WTC11 (cell line): ENCODE results near the gene C1QTNF4. TPM values are rescaled to one million over a fixed set of nuclear protein-coding genes. Genes with fewer than 3 reads are reported as not detected.

Experiments
- ARID4B ChIP-seq: sonication (generic); formaldehyde crosslinking; IDR thresholded peaks from 2 replicates; pipeline ENCODE4 v1.8.0; 2023; ENCODE audit warnings: missing genetic modification reagents, mild to moderate bottlenecking, borderline replicate concordance
- ATF3 ChIP-seq: sonication (generic); formaldehyde crosslinking; conservative IDR thresholded peaks from 2 replicates; pipeline ENCODE4 v1.8.1; 2022; ENCODE audit warnings: mild to moderate bottlenecking, missing genetic modification reagents
- CBFB ChIP-seq: sonication (generic); formaldehyde crosslinking; IDR thresholded peaks from 2 replicates; pipeline ENCODE4 v1.8.1; 2022; ENCODE audit warnings: mild to moderate bottlenecking, low read depth, missing genetic modification reagents
- EMX1 ChIP-seq: fragments of 250-450 bp; sonication (Bioruptor Pico); IDR thresholded peaks from 2 replicates; pipeline ENCODE4 v1.8.0; 2021; ENCODE audit warnings: mild to moderate bottlenecking
- ETV6 ChIP-seq: sonication (generic); formaldehyde crosslinking; IDR thresholded peaks from 2 replicates; pipeline ENCODE4 v1.8.1; 2022; ENCODE audit warnings: mild to moderate bottlenecking, missing genetic modification reagents
- FOXK1 ChIP-seq: sonication (generic); formaldehyde crosslinking; IDR thresholded peaks from 2 replicates; pipeline ENCODE4 v1.8.0; 2022; ENCODE audit warnings: mild to moderate bottlenecking, moderate library complexity, missing genetic modification reagents
- FOXP1 ChIP-seq: sonication (generic); formaldehyde crosslinking; IDR thresholded peaks from 2 replicates; pipeline ENCODE4 v1.8.0; 2022; ENCODE audit warnings: missing genetic modification reagents, mild to moderate bottlenecking, moderate library complexity, borderline replicate concordance
- HMGA2 ChIP-seq: fragments of 250-450 bp; sonication (Bioruptor Pico); IDR thresholded peaks from 2 replicates; pipeline ENCODE4 v1.4.0; 2021; ENCODE audit warnings: mild to moderate bottlenecking, moderate library complexity
- JAZF1 ChIP-seq: fragments of 250-450 bp; sonication (Bioruptor Pico); IDR thresholded peaks from 2 replicates; pipeline ENCODE4 v1.9.0; 2021; ENCODE audit warnings: moderate library complexity, mild to moderate bottlenecking, inconsistent platforms
- MAX ChIP-seq: sonication (generic); formaldehyde crosslinking; IDR thresholded peaks from 2 replicates; pipeline ENCODE4 v1.8.0; 2022; ENCODE audit warnings: mild to moderate bottlenecking, missing genetic modification reagents
- MLX ChIP-seq: sonication (generic); formaldehyde crosslinking; IDR thresholded peaks from 2 replicates; pipeline ENCODE4 v1.8.1; 2023; ENCODE audit warnings: mild to moderate bottlenecking, missing genetic modification reagents, moderate library complexity
- MYBL2 ChIP-seq: sonication (generic); formaldehyde crosslinking; IDR thresholded peaks from 2 replicates; pipeline ENCODE4 v1.8.1; 2023; ENCODE audit warnings: mild to moderate bottlenecking, moderate library complexity, missing genetic modification reagents
- NFATC4 ChIP-seq: fragments of 250-450 bp; sonication (Bioruptor Pico); IDR thresholded peaks from 2 replicates; pipeline ENCODE4 v1.9.0; 2021; ENCODE audit warnings: mild to moderate bottlenecking
- NR2C2 ChIP-seq: sonication (generic); formaldehyde crosslinking; IDR thresholded peaks from 2 replicates; pipeline ENCODE4 v1.8.0; 2022; ENCODE audit warnings: mild to moderate bottlenecking, missing genetic modification reagents
- SOX15 ChIP-seq: fragments of 250-450 bp; sonication (Bioruptor Pico); IDR thresholded peaks from 2 replicates; pipeline ENCODE4 v1.9.0; 2021; ENCODE audit warnings: mild to moderate bottlenecking
- TCF7 ChIP-seq: sonication (generic); formaldehyde crosslinking; IDR thresholded peaks from 2 replicates; pipeline ENCODE4 v1.8.0; 2022; ENCODE audit warnings: mild to moderate bottlenecking, low read depth, missing genetic modification reagents, moderate library complexity
- TEAD1 ChIP-seq: sonication (generic); formaldehyde crosslinking; IDR thresholded peaks from 2 replicates; pipeline ENCODE4 v1.8.0; 2022; ENCODE audit warnings: mild to moderate bottlenecking, missing genetic modification reagents
- TEAD4 ChIP-seq: sonication (generic); formaldehyde crosslinking; IDR thresholded peaks from 2 replicates; pipeline ENCODE4 v1.8.0; 2022; ENCODE audit warnings: mild to moderate bottlenecking, missing genetic modification reagents
- TP53 ChIP-seq: sonication (generic); formaldehyde crosslinking; IDR thresholded peaks from 2 replicates; pipeline ENCODE4 v1.8.1; 2023; ENCODE audit warnings: mild to moderate bottlenecking, missing genetic modification reagents
- USF2 ChIP-seq: sonication (generic); formaldehyde crosslinking; IDR thresholded peaks from 2 replicates; pipeline ENCODE4 v1.8.1; 2023; ENCODE audit warnings: mild to moderate bottlenecking, missing genetic modification reagents, moderate library complexity
- ZNF232 ChIP-seq: sonication (generic); formaldehyde crosslinking; IDR thresholded peaks from 2 replicates; pipeline ENCODE4 v1.8.0; 2022; ENCODE audit warnings: mild to moderate bottlenecking, missing genetic modification reagents
- ZNF263 ChIP-seq: sonication (generic); formaldehyde crosslinking; IDR thresholded peaks from 2 replicates; pipeline ENCODE4 v1.8.1; 2022; ENCODE audit warnings: low read depth, mild to moderate bottlenecking, moderate library complexity, missing genetic modification reagents
- ZNF416 ChIP-seq: fragments of 250-450 bp; sonication (Bioruptor Pico); IDR thresholded peaks from 2 replicates; pipeline ENCODE4 v1.9.0; 2021; ENCODE audit warnings: mild to moderate bottlenecking, inconsistent platforms
- ZNF671 ChIP-seq: fragments of 250-450 bp; sonication (Bioruptor Pico); IDR thresholded peaks from 2 replicates; pipeline ENCODE4 v1.8.0; 2021; ENCODE audit warnings: mild to moderate bottlenecking
- ZSCAN18 ChIP-seq: fragments of 250-450 bp; sonication (Bioruptor Pico); IDR thresholded peaks from 2 replicates; pipeline ENCODE4 v2.1.2; 2022; ENCODE audit warnings: mild to moderate bottlenecking, moderate library complexity
- total RNA-seq: library from RNA; stranded (reverse); gene quantifications from 3 replicates; pipeline ENCODE4 v1.2.3, GENCODE V29; 2021
- TF ChIP-seq, protein P1 (sequence below): fragments of 250-450 bp; sonication (Bioruptor Pico); IDR thresholded peaks from 2 replicates; pipeline ENCODE4 v1.9.0; 2021; ENCODE audit warnings: moderate library complexity, mild to moderate bottlenecking, inconsistent platforms, borderline replicate concordance
- TF ChIP-seq, protein P2 (sequence below): sonication (generic); formaldehyde crosslinking; IDR thresholded peaks from 2 replicates; pipeline ENCODE4 v1.8.1; 2022; ENCODE audit warnings: low read depth, mild to moderate bottlenecking, moderate library complexity, missing genetic modification reagents, borderline replicate concordance
- TF ChIP-seq, protein P3 (sequence below): sonication (generic); formaldehyde crosslinking; IDR thresholded peaks from 2 replicates; pipeline ENCODE4 v1.8.1; 2022; ENCODE audit warnings: mild to moderate bottlenecking, moderate library complexity, missing genetic modification reagents

Gene C1QTNF4
- total RNA-seq, 1 experiment from 2014 or later = 9.5 TPM

DNA sequence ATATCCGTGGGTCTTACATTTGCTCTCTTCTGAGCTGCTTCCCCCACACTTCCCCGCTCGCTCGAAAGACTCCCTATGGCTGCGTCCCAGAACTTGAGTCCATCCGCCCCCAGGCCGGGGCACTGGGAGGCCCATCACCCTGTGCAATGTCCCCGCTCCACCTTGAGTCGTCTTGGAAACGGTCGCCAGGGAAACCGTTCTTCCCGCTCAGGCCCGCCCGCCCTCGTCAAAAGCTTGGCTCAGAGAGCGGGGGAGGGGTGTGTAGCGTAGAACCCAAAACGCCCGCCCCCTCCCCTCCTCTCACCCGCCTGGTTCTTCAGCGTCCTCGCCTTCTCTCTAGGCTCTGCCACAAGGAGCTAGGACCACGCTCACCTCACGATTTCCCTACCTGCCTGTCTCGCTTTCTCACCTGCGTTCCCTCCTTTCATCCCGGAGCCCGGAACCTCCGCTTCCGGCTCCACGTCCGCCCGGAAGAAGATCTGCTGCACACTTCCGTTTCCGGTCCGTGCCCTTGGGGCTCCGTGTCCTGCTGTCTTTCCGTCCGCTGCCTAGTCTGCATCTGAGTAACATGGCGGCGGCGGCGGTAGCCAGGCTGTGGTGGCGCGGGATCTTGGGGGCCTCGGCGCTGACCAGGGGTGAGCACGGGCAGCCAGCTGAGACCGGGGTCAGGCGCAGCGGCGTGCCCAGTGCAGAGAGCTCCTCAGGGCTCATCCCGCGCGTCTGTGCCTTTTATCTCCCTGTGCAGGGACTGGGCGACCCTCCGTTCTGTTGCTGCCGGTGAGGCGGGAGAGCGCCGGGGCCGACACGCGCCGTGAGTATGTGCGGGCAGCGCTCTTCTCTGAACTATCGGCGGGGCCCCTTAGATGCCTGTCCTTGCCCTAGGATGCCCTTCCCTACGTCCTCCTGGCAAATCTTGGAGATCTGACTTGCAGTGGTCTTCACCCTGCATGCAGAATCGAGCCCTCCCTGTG lies 15.4 kb downstream of the C1QTNF4 start, which contains the start of the genes KBTBD4 and NDUFS3 (continued):
- no peak for TF ChIP-seq USF2 (CRISPR knock-in tag)
- no peak for TF ChIP-seq ZSCAN18
- no peak for TF ChIP-seq NFATC4 (CRISPR knock-in tag)
- TF ChIP-seq, protein P1, sequence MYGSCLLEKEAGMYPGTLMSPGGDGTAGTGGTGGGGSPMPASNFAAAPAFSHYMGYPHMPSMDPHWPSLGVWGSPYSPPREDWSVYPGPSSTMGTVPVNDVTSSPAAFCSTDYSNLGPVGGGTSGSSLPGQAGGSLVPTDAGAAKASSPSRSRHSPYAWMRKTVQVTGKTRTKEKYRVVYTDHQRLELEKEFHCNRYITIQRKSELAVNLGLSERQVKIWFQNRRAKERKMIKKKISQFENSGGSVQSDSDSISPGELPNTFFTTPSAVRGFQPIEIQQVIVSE = no peak
- TF ChIP-seq EMX1 (CRISPR knock-in tag) = peak; percentile 81; the same call in 1 of the 2 replicates
- TF ChIP-seq CBFB (CRISPR knock-in tag) = peak; percentile 79; the same call in 1 of the 2 replicates
- TF ChIP-seq TEAD1 (CRISPR knock-in tag) = peak; percentile 76; the same call in 1 of the 2 replicates
- TF ChIP-seq TEAD4 = 0 out of 2 replicates have a peak, but pooled peaks have one; percentile 50
- no peak for TF ChIP-seq ZNF671
- TF ChIP-seq ARID4B (CRISPR knock-in tag) = peak; percentile 90
- peak; percentile 94; the same call in 1 of the 2 replicates for TF ChIP-seq ETV6 (CRISPR knock-in tag)
- TF ChIP-seq TP53 (CRISPR knock-in tag) = no peak
- peak; percentile 86; the same call in 1 of the 2 replicates for TF ChIP-seq MYBL2 (CRISPR knock-in tag)
- TF ChIP-seq FOXP1 = no peak
- TF ChIP-seq NR2C2 = peak; percentile 70; the same call in 1 of the 2 replicates
- peak; percentile 88 for TF ChIP-seq MAX (CRISPR knock-in tag)
- TF ChIP-seq ZNF263 (CRISPR knock-in tag) = no peak
- TF ChIP-seq SOX15 (CRISPR knock-in tag) = no peak
- TF ChIP-seq, protein P2, sequence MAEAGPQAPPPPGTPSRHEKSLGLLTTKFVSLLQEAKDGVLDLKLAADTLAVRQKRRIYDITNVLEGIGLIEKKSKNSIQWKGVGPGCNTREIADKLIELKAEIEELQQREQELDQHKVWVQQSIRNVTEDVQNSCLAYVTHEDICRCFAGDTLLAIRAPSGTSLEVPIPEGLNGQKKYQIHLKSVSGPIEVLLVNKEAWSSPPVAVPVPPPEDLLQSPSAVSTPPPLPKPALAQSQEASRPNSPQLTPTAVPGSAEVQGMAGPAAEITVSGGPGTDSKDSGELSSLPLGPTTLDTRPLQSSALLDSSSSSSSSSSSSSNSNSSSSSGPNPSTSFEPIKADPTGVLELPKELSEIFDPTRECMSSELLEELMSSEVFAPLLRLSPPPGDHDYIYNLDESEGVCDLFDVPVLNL = no peak
- 0 out of 2 replicates have a peak, but pooled peaks have one; percentile 56 for TF ChIP-seq TCF7 (CRISPR knock-in tag)
- TF ChIP-seq ZNF232 (CRISPR knock-in tag) = no peak
- TF ChIP-seq ZNF416 (CRISPR knock-in tag) = no peak
- no peak for TF ChIP-seq HMGA2 (CRISPR knock-in tag)
- no peak for TF ChIP-seq JAZF1
- no peak for TF ChIP-seq MLX (CRISPR knock-in tag)
- TF ChIP-seq FOXK1 (CRISPR knock-in tag) = peak; percentile 97
- TF ChIP-seq ATF3 = no peak
- TF ChIP-seq, protein P3, sequence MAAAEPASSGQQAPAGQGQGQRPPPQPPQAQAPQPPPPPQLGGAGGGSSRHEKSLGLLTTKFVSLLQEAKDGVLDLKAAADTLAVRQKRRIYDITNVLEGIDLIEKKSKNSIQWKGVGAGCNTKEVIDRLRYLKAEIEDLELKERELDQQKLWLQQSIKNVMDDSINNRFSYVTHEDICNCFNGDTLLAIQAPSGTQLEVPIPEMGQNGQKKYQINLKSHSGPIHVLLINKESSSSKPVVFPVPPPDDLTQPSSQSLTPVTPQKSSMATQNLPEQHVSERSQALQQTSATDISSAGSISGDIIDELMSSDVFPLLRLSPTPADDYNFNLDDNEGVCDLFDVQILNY (CRISPR knock-in tag) = peak; percentile 34; the same call in 1 of the 2 replicates
